Breast epithelium (tissue), 3 donors: Measurements from ENCODE around the gene MACROD2.

Source experiments
- CTCF ChIP-seq, 3 donors: fragments of 450-650 bp; IDR thresholded peaks; one replicate each; pipeline ENCODE4 v1.5.1; 2016 to 2017; ENCODE audit warnings: antibody characterized with exemption in 3 of 3, mild to moderate bottlenecking in 3 of 3, moderate library complexity in 3 of 3
- POLR2A ChIP-seq: fragments of 450-650 bp; IDR thresholded peaks from one replicate; pipeline ENCODE4 v1.6.1; 2016; ENCODE audit warnings: antibody characterized with exemption, mild to moderate bottlenecking, moderate library complexity
- POLR2AphosphoS5 ChIP-seq, 3 donors: sonication (generic); formaldehyde crosslinking; IDR thresholded peaks; one replicate each; pipeline ENCODE4 v1.6.1; 2017; ENCODE audit warnings: antibody characterized with exemption in 3 of 3

- no peak for TF ChIP-seq CTCF (IDR thresholded peaks at IDR 0.05)
- no peak for TF ChIP-seq POLR2AphosphoS5 (IDR thresholded peaks at IDR 0.05)
- no peak for TF ChIP-seq POLR2A
Measured at GRCh38 chr20:15253431-15253830, 1258.1 kb downstream of the MACROD2 start.
